ENCODE data around the gene TRIO.

The TRIO gene

DNA sequence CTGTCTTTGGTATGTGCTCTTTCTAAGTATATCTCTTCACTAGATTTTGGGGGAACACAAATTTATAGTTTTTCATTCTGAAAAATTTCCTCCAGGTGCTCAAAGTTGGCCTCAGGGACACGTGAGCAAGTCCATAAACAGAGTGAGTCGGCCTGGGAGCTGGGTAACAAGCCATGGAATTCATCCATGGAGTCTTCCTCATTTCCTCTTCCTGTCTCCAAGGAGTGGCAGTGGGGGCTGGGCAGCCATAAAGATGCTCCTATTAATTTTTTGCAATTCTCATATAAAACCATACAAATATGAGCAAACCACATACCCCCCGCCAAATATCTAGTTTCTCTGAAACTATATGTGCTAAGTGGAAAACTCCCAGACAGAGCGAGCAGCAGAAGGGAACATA is 301.9 kb downstream of the TRIO start:
- no peak overlapping the region for H2AFZ ChIP-seq
- no peak overlapping the region for H3K4me2 ChIP-seq (ENCODE audit: low read length)
- no peak overlapping the region for H3K9ac ChIP-seq
- no peak overlapping the region for H3K4me3 ChIP-seq (ENCODE audit: low read depth, low read length)
- peak overlapping the region; percentile 66 for H3K27ac ChIP-seq
- TF ChIP-seq, protein P1, sequence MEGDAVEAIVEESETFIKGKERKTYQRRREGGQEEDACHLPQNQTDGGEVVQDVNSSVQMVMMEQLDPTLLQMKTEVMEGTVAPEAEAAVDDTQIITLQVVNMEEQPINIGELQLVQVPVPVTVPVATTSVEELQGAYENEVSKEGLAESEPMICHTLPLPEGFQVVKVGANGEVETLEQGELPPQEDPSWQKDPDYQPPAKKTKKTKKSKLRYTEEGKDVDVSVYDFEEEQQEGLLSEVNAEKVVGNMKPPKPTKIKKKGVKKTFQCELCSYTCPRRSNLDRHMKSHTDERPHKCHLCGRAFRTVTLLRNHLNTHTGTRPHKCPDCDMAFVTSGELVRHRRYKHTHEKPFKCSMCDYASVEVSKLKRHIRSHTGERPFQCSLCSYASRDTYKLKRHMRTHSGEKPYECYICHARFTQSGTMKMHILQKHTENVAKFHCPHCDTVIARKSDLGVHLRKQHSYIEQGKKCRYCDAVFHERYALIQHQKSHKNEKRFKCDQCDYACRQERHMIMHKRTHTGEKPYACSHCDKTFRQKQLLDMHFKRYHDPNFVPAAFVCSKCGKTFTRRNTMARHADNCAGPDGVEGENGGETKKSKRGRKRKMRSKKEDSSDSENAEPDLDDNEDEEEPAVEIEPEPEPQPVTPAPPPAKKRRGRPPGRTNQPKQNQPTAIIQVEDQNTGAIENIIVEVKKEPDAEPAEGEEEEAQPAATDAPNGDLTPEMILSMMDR (IDR thresholded peaks at IDR 0.05): no peak
- H3K27me3 ChIP-seq (ENCODE audit: control insufficient read depth, insufficient read depth, low read length): no peaks in the 10 kb centered on the region
- peaks cover 50% of the 10 kb centered on the region for H3K4me1 ChIP-seq
- H3K9me3 ChIP-seq (ENCODE audit: control insufficient read depth, low read length): no peaks in the 10 kb centered on the region
- H3K79me2 ChIP-seq: peaks cover 8% of the 10 kb centered on the region
- no peaks in the 10 kb centered on the region for H3K36me3 ChIP-seq (ENCODE audit: control insufficient read depth, insufficient read depth, low read length)

DNA sequence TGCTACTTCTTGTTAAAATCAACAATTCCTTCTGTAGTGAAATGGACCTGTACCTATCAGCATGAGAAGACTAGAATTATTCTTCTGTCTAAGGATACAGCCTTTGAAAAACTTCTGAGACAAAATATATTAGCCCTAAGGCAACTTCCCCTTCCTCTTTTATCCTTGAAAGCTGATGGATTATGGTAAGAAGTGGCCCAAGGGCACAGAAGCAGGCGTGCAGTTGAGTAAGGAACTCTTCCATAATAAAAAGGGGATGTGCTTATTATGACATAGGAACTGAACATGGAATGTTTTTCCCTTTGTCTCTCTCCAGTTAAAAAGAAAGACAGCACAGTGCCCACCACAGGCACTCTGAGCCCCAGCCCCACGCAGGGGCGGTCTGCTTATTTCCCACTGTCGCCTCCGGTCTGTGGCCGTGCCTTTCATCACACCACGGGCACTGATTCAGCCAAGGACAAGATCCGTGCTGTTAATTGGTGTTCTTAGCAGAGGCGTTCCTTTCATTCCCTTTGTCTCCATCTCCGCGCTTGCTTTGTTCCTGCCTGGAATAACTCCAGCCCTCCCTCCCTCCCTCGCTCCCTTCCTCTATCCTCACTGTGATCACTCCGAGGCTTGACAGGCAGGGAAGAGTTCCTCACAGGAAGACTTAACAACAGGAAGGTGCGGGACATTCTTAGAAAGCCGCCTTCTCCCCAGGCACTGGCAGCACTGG is 302.6 kb downstream of the TRIO start:
- H3K27ac ChIP-seq: peak overlapping the region; percentile 66
- TF ChIP-seq, protein P1 (IDR thresholded peaks at IDR 0.05): no peak

DNA sequence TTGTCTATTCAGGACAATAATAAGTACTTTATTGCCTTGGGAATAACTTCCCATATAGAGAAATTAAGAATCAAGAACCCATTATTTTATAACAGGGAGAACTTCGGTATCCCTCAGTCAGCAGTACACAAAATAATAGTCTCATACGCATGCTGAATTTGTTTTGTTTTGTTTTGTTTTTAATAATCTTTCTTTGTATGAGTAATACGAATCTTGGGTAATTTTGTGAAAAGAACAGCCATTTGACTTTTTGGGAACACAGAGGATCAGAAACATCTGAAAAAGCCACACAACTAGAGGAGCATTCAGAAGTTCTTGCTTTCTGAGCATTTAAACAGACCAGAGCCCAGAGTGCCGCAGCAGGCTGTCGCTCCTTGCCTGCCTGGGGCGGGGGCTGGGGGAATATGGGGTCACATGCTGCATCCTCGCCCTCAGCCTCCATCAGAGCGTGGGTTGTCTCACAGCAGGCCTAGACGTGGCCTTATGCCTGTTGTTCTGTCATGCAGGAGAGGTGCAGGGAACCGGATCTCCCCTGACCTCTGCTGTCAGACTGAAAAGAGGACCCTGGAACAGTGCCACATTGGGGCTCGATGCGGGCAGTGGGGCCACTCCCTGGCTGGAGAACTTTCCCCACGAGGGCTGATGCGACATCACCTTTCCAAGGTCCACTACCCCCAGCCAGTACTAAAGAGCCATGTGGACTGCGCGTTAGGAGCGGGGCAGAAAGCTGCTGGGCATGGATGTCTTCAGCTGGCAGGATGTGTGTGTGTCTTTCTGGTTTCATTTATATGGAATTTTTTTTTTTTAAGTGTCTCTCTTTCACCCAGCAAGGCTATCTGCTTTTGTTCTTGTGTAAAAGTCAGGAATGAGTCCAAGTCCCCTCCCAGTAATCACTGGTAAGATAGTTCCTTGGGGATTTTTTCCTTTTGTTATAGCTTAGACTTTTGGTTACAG is 305.1 kb downstream of the TRIO start:
- H3K27ac ChIP-seq: peak overlapping the region; percentile 78
- H3K27me3 ChIP-seq (ENCODE audit: control insufficient read depth, insufficient read depth, low read length): no peaks in the 10 kb centered on the region
- TF ChIP-seq, protein P1 (IDR thresholded peaks at IDR 0.05): no peak
- no peak overlapping the region for H3K4me3 ChIP-seq (ENCODE audit: low read depth, low read length)
- H3K36me3 ChIP-seq (ENCODE audit: control insufficient read depth, insufficient read depth, low read length): no peaks in the 10 kb centered on the region
- no peak overlapping the region for H3K4me2 ChIP-seq (ENCODE audit: low read length)
- no peaks in the 10 kb centered on the region for H3K9me3 ChIP-seq (ENCODE audit: control insufficient read depth, low read length)
- H3K4me1 ChIP-seq: peaks cover 67% of the 10 kb centered on the region
- H3K79me2 ChIP-seq: peaks cover 5% of the 10 kb centered on the region
- H2AFZ ChIP-seq: peak overlapping the region; percentile 58
- H3K9ac ChIP-seq: no peak overlapping the region

More for the DNA sequence above, 302.6 kb downstream of the TRIO start:
- H3K79me2 ChIP-seq: peaks cover 8% of the 10 kb centered on the region
- H3K4me2 ChIP-seq (ENCODE audit: low read length): no peak overlapping the region
- H3K36me3 ChIP-seq (ENCODE audit: control insufficient read depth, insufficient read depth, low read length): no peaks in the 10 kb centered on the region
- no peak overlapping the region for H3K9ac ChIP-seq
- H3K9me3 ChIP-seq (ENCODE audit: control insufficient read depth, low read length): no peaks in the 10 kb centered on the region
- H3K27me3 ChIP-seq (ENCODE audit: control insufficient read depth, insufficient read depth, low read length): no peaks in the 10 kb centered on the region
- no peak overlapping the region for H3K4me3 ChIP-seq (ENCODE audit: low read depth, low read length)
- peaks cover 54% of the 10 kb centered on the region for H3K4me1 ChIP-seq
- peak overlapping the region; percentile 1 for H2AFZ ChIP-seq

DNA sequence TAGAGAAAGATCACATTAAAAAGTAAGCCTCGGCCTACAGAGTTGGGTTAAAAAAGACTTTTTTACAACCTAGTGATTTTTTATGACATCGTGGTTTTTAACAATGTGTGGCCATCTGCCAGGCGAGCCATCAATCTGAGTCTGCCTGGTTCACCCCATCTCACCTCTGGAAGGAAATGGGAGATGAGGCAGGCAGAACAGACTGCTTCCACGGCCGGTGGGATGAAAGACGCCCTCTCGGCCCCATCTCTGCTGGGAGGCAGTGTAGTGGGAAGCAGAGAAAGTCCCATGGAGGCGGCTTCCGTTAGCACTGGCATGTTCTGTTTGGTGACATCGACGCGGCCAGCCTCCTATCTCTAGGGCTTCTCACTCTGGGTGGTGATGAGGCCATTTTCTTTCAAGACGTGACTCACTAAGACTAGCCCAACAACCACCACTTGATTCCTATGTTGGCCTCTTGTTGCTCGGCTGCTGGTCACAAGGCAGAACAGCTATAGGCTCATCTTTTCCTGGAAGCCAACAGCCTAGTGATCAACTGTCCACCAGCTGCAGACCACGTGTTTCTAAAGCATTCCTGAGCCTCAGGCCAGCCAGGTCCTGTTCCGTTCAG is 306.0 kb downstream of the TRIO start:
- Histone ChIP-seq H3K27ac (peak overlapping the region; percentile 78), H3K4me1 (peaks cover 71% of the 10 kb centered on the region)

More for the DNA sequence above, 306.0 kb downstream of the TRIO start:
- TF ChIP-seq, protein P1 (IDR thresholded peaks at IDR 0.05): no peak
- Histone ChIP-seq H3K4me3 (ENCODE audit: low read depth, low read length) (no peak overlapping the region), H3K4me2 (ENCODE audit: low read length) (no peak overlapping the region), H2AFZ (peak overlapping the region; percentile 58), H3K79me2 (peaks cover 5% of the 10 kb centered on the region), H3K9ac (no peak overlapping the region), H3K9me3 (ENCODE audit: control insufficient read depth, low read length) (no peaks in the 10 kb centered on the region), H3K27me3 (ENCODE audit: control insufficient read depth, insufficient read depth, low read length) (no peaks in the 10 kb centered on the region), H3K36me3 (ENCODE audit: control insufficient read depth, insufficient read depth, low read length) (no peaks in the 10 kb centered on the region)
